ENCODE results near the gene CNTN6.

The CNTN6 gene

DNA sequence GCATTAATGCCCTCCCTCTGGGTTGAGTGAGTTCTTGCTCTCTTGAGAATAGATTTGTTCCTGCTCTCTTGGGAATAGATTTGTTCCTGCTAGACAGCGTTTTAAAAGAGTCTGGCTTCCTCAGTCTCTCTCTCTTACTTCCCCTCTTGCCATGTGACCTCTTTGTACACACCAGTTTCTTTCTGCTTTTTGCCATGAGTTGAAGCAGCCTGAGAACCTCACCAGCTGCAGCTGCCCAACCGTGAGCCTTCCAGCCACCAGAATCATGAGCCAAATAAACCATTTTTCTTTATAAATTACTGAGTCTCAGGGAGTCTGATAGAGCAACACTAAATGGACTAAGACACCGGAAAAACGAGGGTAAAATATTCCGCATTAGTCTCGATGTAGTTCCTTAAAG, 253.6 kb downstream of the CNTN6 start:
- H3K4me2 ChIP-seq (ENCODE audit: low read length), result no peak overlapping the region
- no peaks in the 10 kb centered on the region for H3K9me3 ChIP-seq (ENCODE audit: control insufficient read depth, insufficient read depth, low read length)
- no peak overlapping the region for H3K4me3 ChIP-seq (ENCODE audit: low read length)
- no peaks in the 10 kb centered on the region for H4K20me1 ChIP-seq (ENCODE audit: control insufficient read depth, insufficient read depth, low read depth, low read length)
- H3K27me3 ChIP-seq (ENCODE audit: control insufficient read depth, low read length), result no peaks in the 10 kb centered on the region; the same call in 1 of the 2 replicates
- no peaks in the 10 kb centered on the region for H3F3A ChIP-seq (ENCODE audit: control insufficient read depth, insufficient read depth)
- H3K9me2 ChIP-seq (replicated peaks; ENCODE audit: control insufficient read depth, low read length), result no peaks in the 10 kb centered on the region
- H3K36me3 ChIP-seq (ENCODE audit: control insufficient read depth, low read length), result no peaks in the 10 kb centered on the region
- TF ChIP-seq CTCF (IDR thresholded peaks at IDR 0.05; ENCODE audit: low read depth, low read length, poor library complexity, severe bottlenecking) (no peak), EZH2phosphoT487 (IDR thresholded peaks at IDR 0.05; ENCODE audit: borderline replicate concordance, low read length) (no peak)
- H3K4me1 ChIP-seq (ENCODE audit: control insufficient read depth, low read length), result no peaks in the 10 kb centered on the region
- no peaks in the 10 kb centered on the region for H3K79me2 ChIP-seq (ENCODE audit: control insufficient read depth, low read length)
- H3K27ac ChIP-seq (ENCODE audit: low read depth, low read length), result no peak overlapping the region

DNA sequence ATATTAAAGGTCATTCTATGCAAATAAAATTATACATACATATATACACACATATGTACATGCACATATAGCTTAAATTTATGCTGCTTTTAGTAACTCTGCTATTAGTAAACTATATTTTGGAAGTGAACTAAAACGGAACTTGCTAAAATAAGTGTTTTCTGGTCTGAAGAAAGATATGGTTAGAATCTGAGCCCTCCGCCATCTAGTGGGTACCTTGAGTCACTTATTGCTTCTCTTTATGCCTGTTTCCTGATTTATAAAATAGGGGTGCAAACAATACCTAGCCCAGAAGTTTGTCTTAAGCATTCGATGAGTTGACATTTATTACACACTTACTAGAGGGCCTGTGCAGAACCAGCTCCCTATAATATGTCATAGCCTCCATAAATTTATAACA, 255.7 kb downstream of the CNTN6 start:
- Histone ChIP-seq H3F3A (ENCODE audit: control insufficient read depth, insufficient read depth) (no peaks in the 10 kb centered on the region), H3K36me3 (ENCODE audit: control insufficient read depth, low read length) (no peaks in the 10 kb centered on the region), H3K79me2 (ENCODE audit: control insufficient read depth, low read length) (no peaks in the 10 kb centered on the region), H3K4me2 (ENCODE audit: low read length) (no peak overlapping the region), H4K20me1 (ENCODE audit: control insufficient read depth, insufficient read depth, low read depth, low read length) (no peaks in the 10 kb centered on the region), H3K4me1 (ENCODE audit: control insufficient read depth, low read length) (no peaks in the 10 kb centered on the region), H3K9me3 (ENCODE audit: control insufficient read depth, insufficient read depth, low read length) (no peaks in the 10 kb centered on the region), H3K4me3 (ENCODE audit: low read length) (no peak overlapping the region), H3K9me2 (replicated peaks; ENCODE audit: control insufficient read depth, low read length) (no peaks in the 10 kb centered on the region), H3K27me3 (ENCODE audit: control insufficient read depth, low read length) (no peaks in the 10 kb centered on the region; the same call in 1 of the 2 replicates), H3K27ac (ENCODE audit: low read depth, low read length) (no peak overlapping the region)
- TF ChIP-seq CTCF (IDR thresholded peaks at IDR 0.05; ENCODE audit: low read depth, low read length, poor library complexity, severe bottlenecking) (no peak), EZH2phosphoT487 (IDR thresholded peaks at IDR 0.05; ENCODE audit: borderline replicate concordance, low read length) (no peak)

DNA sequence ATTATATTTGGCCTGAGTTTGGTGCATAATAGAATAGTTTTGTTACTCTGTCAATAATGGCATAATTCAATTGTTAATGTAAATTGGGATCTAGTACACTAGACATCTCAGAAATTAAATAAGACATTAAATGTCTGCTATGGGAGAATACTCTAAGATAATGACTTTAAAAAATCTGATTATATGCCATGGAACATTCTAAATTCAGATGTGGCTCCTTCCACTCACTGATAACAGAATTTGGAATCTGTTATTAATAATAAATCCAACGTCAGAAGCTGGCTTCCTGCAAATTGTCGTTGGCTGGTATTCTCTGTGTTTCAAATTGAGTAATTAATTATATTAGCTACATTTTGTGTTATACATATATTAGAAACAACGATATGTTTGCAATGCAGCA, 258.1 kb downstream of the CNTN6 start:
- no peak for TF ChIP-seq EZH2phosphoT487 (IDR thresholded peaks at IDR 0.05; ENCODE audit: borderline replicate concordance, low read length)
- TF ChIP-seq CTCF (IDR thresholded peaks at IDR 0.05; ENCODE audit: low read depth, low read length, poor library complexity, severe bottlenecking), result no peak
- Histone ChIP-seq H3K79me2 (ENCODE audit: control insufficient read depth, low read length) (no peaks in the 10 kb centered on the region), H3K9me3 (ENCODE audit: control insufficient read depth, insufficient read depth, low read length) (no peaks in the 10 kb centered on the region), H3K4me1 (ENCODE audit: control insufficient read depth, low read length) (no peaks in the 10 kb centered on the region), H4K20me1 (ENCODE audit: control insufficient read depth, insufficient read depth, low read depth, low read length) (no peaks in the 10 kb centered on the region), H3K27me3 (ENCODE audit: control insufficient read depth, low read length) (no peaks in the 10 kb centered on the region; the same call in 1 of the 2 replicates), H3K4me3 (ENCODE audit: low read length) (no peak overlapping the region), H3K36me3 (ENCODE audit: control insufficient read depth, low read length) (no peaks in the 10 kb centered on the region), H3K4me2 (ENCODE audit: low read length) (no peak overlapping the region), H3K27ac (ENCODE audit: low read depth, low read length) (no peak overlapping the region), H3F3A (ENCODE audit: control insufficient read depth, insufficient read depth) (no peaks in the 10 kb centered on the region), H3K9me2 (replicated peaks; ENCODE audit: control insufficient read depth, low read length) (no peaks in the 10 kb centered on the region)

DNA sequence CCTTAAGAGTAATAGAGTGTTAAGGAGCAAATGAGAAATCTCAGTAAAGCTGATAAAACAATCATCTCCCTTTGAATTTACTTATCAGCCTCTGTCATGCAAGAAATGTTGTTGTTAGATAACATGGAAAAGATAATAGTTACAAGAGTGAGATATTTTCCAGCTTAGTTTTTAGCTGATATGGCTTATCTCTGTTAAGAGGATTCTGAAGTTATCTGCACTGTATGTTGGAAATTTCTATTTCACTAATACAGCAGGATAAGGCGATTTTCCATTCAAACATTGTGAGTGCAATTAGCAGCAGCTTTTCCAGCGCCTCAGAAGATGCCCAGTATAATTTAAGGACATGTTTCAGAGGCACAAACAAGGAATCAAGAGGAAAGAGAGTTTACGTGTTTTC, 262.9 kb downstream of the CNTN6 start:
- Histone ChIP-seq H3F3A (ENCODE audit: control insufficient read depth, insufficient read depth) (no peaks in the 10 kb centered on the region), H4K20me1 (ENCODE audit: control insufficient read depth, insufficient read depth, low read depth, low read length) (no peaks in the 10 kb centered on the region), H3K27me3 (ENCODE audit: control insufficient read depth, low read length) (no peaks in the 10 kb centered on the region), H3K27ac (ENCODE audit: low read depth, low read length) (no peak overlapping the region), H3K79me2 (ENCODE audit: control insufficient read depth, low read length) (no peaks in the 10 kb centered on the region), H3K4me2 (ENCODE audit: low read length) (no peak overlapping the region), H3K4me3 (ENCODE audit: low read length) (no peak overlapping the region), H3K9me2 (replicated peaks; ENCODE audit: control insufficient read depth, low read length) (no peaks in the 10 kb centered on the region), H3K36me3 (ENCODE audit: control insufficient read depth, low read length) (no peaks in the 10 kb centered on the region), H3K4me1 (ENCODE audit: control insufficient read depth, low read length) (no peaks in the 10 kb centered on the region), H3K9me3 (ENCODE audit: control insufficient read depth, insufficient read depth, low read length) (no peaks in the 10 kb centered on the region)
- no peak for TF ChIP-seq CTCF (IDR thresholded peaks at IDR 0.05; ENCODE audit: low read depth, low read length, poor library complexity, severe bottlenecking)
- no peak for TF ChIP-seq EZH2phosphoT487 (IDR thresholded peaks at IDR 0.05; ENCODE audit: borderline replicate concordance, low read length)
